ENCODE measurements around the gene FAM117B. TPM values are rescaled to one million over a fixed set of nuclear protein-coding genes. Genes with fewer than 3 reads are reported as not detected.

FAM117B gene
- total RNA-seq (16.5 TPM), polyA plus RNA-seq (4.5 TPM)

DNA sequence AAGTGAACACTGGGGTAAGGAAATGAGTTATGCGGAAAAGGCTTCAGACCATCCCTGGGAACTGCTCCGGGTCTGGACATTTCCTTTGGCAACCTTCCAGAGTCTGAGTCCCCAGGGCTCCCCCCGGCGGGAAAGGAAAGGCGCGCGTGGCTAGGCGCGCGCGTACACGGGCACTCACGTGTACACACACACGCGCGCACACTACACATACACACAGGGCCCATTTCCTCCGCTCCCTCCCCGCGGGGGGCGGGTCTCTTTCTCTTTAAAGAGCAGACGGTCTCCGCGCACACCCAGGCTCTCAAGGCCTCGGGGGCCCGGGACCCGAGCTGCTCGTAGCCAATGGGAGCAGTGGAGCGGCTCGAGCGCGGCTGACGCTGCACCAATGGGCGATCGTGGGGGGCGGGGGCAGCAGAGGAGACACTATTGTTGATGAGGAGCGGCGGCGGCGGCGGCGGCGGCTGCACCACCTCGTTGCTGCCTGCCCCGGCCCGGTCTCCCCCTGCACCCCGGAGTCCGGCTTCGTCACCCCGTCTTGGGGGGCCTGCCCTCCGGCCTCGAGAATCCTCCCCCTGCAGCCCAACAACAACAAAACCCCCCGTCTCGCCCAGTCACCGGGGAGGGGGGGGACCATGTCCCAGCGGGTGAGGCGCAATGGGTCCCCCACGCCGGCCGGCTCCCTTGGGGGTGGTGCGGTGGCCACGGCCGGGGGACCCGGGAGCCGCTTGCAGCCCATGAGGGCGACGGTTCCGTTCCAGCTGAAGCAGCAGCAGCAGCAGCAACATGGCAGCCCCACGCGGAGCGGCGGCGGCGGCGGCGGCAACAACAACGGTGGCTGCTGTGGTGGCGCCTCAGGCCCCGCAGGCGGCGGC lies at the start of gene FAM117B:
TSS of gene FAM117B (plus strand) at position 414 of the 872 bp plus-strand sequence. CDS start at position 633, 219 bp downstream.
- Histone ChIP-seq H3K27ac (ENCODE audit: low read depth) (peak within 1 kb of the TSS; percentile 93), H3K4me1 (ENCODE audit: insufficient read depth) (no peaks in the 10 kb centered on the region), H3K36me3 (ENCODE audit: insufficient read depth) (no peaks in the 10 kb centered on the region), H3K4me3 (ENCODE audit: low read depth, low read length) (peak within 1 kb of the TSS; percentile 99)
- DNase-seq (ENCODE audit: extremely low spot score): peak; percentile 95
- under 1% methylated on average over 80 of the region's 80 CpGs for WGBS

DNA sequence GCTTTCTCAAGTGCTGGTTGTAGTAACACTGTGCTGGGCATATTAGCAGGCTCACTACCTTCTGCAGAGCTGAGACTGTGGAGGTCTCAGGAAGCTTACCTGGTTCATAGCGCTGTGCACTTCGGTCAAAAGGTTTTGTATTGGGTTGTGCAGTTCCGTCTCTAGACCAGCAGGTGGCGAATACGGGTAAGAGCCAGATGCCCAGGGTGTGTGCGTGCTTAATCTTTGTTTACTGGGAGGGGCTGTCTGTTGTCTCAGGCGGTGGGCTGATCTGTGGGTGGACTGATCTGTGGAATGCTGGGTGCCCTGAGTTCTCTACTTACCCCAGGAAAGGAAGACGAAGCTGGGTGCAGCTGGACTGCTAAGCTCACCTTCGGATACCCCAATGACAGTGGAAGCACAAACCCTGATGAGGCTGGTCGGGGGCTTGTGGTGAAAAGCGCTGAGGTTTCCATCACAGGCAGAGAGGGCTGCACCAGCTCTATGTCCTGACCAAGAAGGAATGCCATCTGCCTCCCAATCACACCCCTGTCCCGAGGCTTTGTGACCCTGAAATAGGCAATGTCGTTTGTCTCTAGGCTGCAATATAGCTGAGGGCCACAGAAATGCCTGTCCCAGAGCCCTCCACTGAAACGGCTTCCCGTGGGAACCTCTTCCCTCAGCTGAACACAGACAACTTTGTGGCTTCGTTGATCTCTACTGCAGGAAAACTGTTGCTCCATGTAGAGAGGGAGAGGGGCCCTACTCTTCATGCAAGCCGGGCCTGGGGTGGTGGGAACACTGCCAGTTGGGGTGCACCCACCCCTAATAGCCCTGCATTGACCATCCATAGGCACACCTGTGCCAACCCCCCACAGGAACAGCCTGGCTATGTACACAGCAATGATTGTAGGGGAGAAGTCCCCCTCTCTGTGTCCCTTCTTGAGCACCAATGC lies 45.9 kb upstream of the FAM117B start:
- peak; percentile 51 for DNase-seq (ENCODE audit: extremely low spot score)
- WGBS: 30% methylated on average over 17 of the region's 17 CpGs
- H3K27ac ChIP-seq (ENCODE audit: low read depth): no peak overlapping the region
- no peaks in the 10 kb centered on the region for H3K4me1 ChIP-seq (ENCODE audit: insufficient read depth)
- no peaks in the 10 kb centered on the region for H3K36me3 ChIP-seq (ENCODE audit: insufficient read depth)
- peak overlapping the region; percentile 6 for H3K4me3 ChIP-seq (ENCODE audit: low read depth, low read length)

DNA sequence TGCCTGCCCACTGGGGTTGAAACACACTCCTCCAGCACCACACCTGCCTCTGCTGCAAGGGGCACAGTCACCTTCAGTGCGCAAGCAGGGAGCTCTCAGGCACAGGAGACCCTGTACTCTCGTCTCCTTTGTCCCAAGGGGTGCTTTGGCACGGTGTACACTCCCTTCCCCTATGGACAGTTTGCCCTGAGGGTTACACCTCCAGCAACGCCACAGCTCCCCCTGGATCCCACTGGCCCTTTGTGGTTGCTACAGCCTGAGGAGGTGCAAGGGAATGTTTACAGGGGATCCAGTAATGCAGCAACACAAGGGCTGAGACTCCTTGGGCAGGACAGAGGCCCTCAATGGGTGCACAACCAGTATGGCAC lies 45.2 kb upstream of the FAM117B start:
- H3K4me3 ChIP-seq (ENCODE audit: low read depth, low read length): no peak overlapping the region
- 95% methylated on average over 4 of the region's 4 CpGs for WGBS
- DNase-seq (ENCODE audit: extremely low spot score): no peak
- H3K4me1 ChIP-seq (ENCODE audit: insufficient read depth): no peaks in the 10 kb centered on the region
- no peak overlapping the region for H3K27ac ChIP-seq (ENCODE audit: low read depth)
- no peaks in the 10 kb centered on the region for H3K36me3 ChIP-seq (ENCODE audit: insufficient read depth)

DNA sequence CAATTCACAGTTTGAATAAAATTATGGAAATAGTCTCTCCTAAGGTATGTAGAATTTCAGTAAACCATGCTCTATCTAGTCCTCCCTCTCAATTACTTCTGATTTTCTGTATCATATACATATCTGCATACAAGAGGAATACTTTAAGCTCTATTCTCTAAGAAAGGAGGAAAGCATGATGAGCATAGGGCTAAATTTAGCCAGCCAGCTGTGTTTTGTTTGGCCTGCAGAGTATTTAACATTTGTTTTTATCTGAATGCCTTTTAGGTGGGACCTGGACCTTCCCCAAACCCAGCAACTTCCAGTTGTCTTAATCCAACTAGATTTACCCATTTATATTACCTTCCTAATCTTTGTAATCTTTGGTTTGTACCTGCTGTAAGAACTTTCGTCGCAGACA lies 42.2 kb upstream of the FAM117B start:
- 64% methylated on average over 2 of the region's 2 CpGs for WGBS
- Histone ChIP-seq H3K27ac (ENCODE audit: low read depth) (no peak overlapping the region), H3K36me3 (ENCODE audit: insufficient read depth) (no peaks in the 10 kb centered on the region), H3K4me3 (ENCODE audit: low read depth, low read length) (no peak overlapping the region), H3K4me1 (ENCODE audit: insufficient read depth) (no peaks in the 10 kb centered on the region)
- DNase-seq (ENCODE audit: extremely low spot score): no peak

DNA sequence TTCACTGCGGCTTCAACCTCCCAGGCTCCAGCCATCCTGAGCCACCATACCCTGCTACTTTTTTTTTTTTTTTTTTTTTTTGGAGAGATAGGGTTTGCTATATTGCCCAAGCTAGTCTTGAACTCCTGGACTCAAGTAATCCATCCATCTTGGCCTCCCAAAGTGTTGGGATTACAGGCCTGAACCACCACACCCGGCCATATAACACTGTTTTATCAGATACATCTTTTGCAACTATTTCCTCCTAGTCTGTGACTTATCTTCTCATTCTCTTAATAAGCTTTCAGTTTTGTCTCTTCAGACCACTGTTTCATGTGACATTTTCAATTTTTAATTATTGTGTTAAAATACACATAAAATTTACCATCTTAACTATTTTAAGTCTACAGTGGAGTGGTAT lies 35.7 kb upstream of the FAM117B start:
- no peak overlapping the region for H3K4me3 ChIP-seq (ENCODE audit: low read depth, low read length)
- DNase-seq (ENCODE audit: extremely low spot score): no peak
- WGBS: 93% methylated on average over 2 of the region's 2 CpGs
- no peak overlapping the region for H3K27ac ChIP-seq (ENCODE audit: low read depth)
- no peaks in the 10 kb centered on the region for H3K4me1 ChIP-seq (ENCODE audit: insufficient read depth)
- no peaks in the 10 kb centered on the region for H3K36me3 ChIP-seq (ENCODE audit: insufficient read depth)

DNA sequence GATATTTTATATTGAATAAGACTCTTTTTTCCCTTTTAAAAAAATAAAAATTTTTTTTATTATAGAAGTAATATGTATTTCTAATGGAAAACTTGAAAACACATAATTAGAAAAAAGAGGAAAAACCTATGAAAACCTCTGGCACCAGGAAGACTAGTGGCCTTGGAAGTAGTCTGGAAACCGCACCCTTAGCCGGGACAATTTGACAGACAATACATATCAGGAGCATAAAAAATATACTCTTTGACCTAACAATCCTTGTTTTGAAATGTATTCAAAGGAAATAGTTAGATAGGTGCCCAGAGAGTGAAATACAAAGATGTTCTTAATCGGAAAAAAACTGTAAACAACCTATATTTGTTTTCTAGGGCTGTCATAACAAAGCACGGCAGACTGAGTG lies 34.9 kb upstream of the FAM117B start:
- no peak overlapping the region for H3K4me3 ChIP-seq (ENCODE audit: low read depth, low read length)
- H3K27ac ChIP-seq (ENCODE audit: low read depth): no peak overlapping the region
- H3K36me3 ChIP-seq (ENCODE audit: insufficient read depth): no peaks in the 10 kb centered on the region
- WGBS: 63% methylated on average over 4 of the region's 4 CpGs
- DNase-seq (ENCODE audit: extremely low spot score): no peak
- H3K4me1 ChIP-seq (ENCODE audit: insufficient read depth): peaks cover 2% of the 10 kb centered on the region

DNA sequence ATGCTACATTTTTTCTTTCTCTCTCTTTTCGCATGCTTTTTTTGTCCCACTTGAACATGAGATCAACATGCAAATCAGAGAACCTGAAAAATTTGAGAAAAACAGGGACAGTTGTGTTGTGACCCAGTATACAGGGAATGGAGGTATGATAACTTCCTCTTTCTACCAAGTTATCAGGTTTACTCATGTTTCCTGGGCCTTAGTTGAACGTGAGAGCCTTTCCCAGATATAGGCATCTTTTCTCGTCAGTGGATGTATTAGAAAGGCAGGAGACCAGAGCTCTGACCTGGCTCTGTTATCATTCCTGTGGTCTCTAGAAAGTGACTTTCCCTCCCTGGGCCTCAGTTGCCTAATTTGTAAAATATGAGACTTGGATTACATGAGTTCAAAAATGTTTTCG lies 30.1 kb upstream of the FAM117B start:
- WGBS: 72% methylated on average over 4 of the region's 4 CpGs
- Histone ChIP-seq H3K36me3 (ENCODE audit: insufficient read depth) (no peaks in the 10 kb centered on the region), H3K4me3 (ENCODE audit: low read depth, low read length) (no peak overlapping the region), H3K27ac (ENCODE audit: low read depth) (no peak overlapping the region), H3K4me1 (ENCODE audit: insufficient read depth) (peaks cover 3% of the 10 kb centered on the region)
- DNase-seq (ENCODE audit: extremely low spot score): no peak

DNA sequence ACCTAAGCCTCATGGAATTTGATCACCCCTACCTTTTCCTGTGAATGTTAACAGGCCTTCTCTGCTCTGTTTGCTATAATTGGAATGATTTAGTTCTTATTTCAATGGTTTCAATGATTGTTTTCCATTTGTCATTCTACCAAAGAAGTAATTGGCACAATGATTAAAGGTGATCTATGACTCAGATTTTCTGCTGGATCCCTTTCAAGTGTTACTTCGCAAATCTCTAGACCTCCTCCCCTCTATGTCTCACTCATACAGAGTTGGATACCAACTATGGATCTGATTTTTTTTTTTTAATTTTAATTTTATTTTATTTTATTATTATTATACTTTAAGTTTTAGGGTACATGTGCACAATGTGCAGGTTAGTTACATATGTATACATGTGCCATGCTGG lies 29.6 kb upstream of the FAM117B start:
- H3K4me1 ChIP-seq (ENCODE audit: insufficient read depth): peaks cover 3% of the 10 kb centered on the region
- no peaks in the 10 kb centered on the region for H3K36me3 ChIP-seq (ENCODE audit: insufficient read depth)
- no peak overlapping the region for H3K27ac ChIP-seq (ENCODE audit: low read depth)
- DNase-seq (ENCODE audit: extremely low spot score): no peak
- 83% methylated on average over 1 of the region's 1 CpG for WGBS
- H3K4me3 ChIP-seq (ENCODE audit: low read depth, low read length): no peak overlapping the region

DNA sequence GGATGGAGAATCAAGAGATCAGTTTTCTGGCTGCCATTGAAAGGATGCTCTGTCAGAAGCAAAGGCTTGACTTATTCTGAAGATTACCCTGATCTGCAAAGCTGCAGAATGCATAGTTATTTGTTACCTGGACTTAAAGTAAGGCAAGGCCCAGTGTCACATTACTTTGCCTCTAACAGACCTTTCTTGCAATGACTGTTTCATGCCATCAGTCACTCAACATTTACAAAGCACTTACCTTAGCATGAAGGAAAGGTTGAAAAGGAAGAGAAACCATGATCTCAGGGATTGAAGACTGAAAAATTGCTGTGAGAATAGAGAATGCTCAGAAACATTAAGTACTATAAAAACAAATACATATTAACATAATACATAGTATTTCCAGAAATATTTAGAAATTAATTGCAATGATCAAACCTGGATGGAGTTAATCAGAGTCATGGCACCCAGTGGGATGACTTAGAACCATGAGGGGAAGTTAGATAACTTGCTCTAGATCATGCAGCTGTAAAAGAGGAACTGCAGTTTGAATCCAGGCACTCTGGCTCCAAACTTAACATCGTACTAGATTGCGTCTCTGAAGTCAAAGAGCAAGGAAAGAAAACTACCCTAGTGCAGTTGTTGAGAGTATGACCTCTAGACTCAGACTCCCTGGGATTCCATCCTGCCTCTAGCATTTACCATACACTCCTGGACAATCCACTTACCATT lies 26.5 kb upstream of the FAM117B start:
- Histone ChIP-seq H3K27ac (ENCODE audit: low read depth) (no peak overlapping the region), H3K4me1 (ENCODE audit: insufficient read depth) (peaks cover 3% of the 10 kb centered on the region), H3K36me3 (ENCODE audit: insufficient read depth) (no peaks in the 10 kb centered on the region), H3K4me3 (ENCODE audit: low read depth, low read length) (no peak overlapping the region)
- DNase-seq (ENCODE audit: extremely low spot score): no peak
- 91% methylated on average over 2 of the region's 2 CpGs for WGBS

DNA sequence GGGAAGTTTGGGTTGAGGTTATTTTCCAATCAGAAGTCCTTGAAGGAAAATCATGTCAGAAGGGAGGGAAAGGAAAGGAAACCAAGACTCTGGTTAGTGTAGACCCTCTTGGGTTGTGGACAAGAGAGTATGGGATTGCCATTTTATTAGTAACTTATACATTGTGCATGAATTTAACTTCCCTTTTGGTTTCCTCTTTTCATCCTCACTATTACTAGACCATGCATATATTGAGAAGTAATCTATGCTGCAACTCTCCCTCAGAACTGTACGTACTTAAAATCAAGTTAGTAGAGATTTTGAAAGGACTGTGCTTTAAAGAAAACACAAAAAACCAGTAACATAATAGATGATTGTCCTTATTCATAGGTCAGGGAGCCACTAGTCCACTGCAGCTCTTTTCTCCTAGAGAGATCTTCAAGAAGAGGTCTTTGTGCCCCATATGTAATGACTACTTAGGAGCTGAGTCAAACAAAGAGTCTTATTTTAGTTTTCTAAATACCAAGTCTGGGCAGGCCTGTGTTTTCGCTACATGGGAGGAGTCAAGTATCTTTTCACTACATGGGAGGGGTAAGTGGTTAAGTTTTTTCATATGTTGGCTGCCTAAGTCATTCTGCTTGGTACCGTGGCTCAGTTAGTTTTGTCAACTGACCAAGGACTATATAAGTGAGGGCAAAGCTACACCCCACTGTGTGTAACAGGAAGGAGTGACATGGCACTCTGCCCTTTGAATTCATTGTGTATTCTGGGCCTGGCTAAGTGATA lies 25.2 kb upstream of the FAM117B start:
- Histone ChIP-seq H3K4me3 (ENCODE audit: low read depth, low read length) (no peak overlapping the region), H3K27ac (ENCODE audit: low read depth) (no peak overlapping the region), H3K36me3 (ENCODE audit: insufficient read depth) (no peaks in the 10 kb centered on the region), H3K4me1 (ENCODE audit: insufficient read depth) (peaks cover 3% of the 10 kb centered on the region)
- 71% methylated on average over 3 of the region's 3 CpGs for WGBS
- DNase-seq (ENCODE audit: extremely low spot score): no peak

DNA sequence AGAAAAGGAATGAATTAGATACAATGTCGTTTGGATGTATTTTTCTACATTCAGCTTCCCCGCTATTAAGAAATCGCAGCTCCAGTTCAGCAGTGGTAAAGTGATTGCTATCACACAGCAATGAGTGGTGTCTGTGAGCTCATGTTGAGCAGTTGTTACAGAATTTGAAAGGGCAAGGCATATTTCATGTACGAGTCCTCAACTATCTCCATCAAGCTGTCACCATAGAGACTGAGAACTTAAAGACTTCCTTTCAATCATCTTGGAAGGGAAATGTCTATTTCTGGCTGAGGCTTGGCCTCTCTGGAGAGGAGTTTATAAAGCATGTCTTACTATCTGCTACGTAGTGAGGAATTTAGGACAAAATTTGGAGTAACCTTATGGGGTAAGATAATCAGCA lies 24.4 kb upstream of the FAM117B start:
- no peaks in the 10 kb centered on the region for H3K36me3 ChIP-seq (ENCODE audit: insufficient read depth)
- H3K27ac ChIP-seq (ENCODE audit: low read depth): no peak overlapping the region
- 83% methylated on average over 5 of the region's 5 CpGs for WGBS
- H3K4me1 ChIP-seq (ENCODE audit: insufficient read depth): no peaks in the 10 kb centered on the region
- H3K4me3 ChIP-seq (ENCODE audit: low read depth, low read length): no peak overlapping the region
- no peak for DNase-seq (ENCODE audit: extremely low spot score)

DNA sequence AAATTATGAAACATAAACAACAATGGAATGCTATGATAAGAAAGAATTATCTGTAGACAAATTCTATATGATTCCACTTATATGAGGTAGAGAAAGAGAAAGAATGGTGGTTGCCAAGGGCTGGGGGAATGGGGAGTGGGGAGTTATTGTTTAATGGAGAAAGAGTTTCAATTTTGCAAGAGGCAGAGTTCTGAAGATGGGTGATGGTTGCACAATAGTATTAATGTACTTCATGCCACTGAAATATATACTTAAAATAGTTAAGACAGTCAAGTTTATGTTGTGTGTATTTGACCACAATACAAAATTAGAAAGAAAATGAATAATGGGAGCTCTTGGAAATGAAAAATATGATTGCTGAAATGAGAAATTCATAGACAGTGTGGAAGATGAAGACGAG lies 22.6 kb upstream of the FAM117B start:
- Histone ChIP-seq H3K27ac (ENCODE audit: low read depth) (no peak overlapping the region), H3K4me3 (ENCODE audit: low read depth, low read length) (no peak overlapping the region), H3K4me1 (ENCODE audit: insufficient read depth) (no peaks in the 10 kb centered on the region), H3K36me3 (ENCODE audit: insufficient read depth) (no peaks in the 10 kb centered on the region)
- no peak for DNase-seq (ENCODE audit: extremely low spot score)
- 96% methylated on average over 1 of the region's 1 CpG for WGBS

DNA sequence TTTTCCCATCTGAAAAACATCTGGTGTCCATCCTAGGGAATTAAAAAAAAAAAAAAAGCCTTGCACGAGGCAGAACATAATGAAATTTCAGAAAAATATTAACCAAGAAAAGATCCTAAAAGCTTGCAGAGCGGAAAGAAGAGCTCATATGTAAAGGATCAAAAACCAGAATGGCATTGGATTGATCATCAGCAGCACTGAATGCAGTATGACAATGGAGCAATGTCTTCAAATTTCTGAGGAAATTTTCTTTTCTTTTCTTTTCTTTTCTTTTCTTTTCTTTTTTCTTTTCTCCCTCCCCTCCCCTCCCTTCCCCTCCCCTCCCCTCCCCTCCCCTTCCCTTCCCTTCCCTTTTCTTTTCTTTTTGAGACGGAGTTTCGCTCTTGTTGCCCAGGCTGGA lies 21.3 kb upstream of the FAM117B start:
- H3K27ac ChIP-seq (ENCODE audit: low read depth): no peak overlapping the region
- no peak for DNase-seq (ENCODE audit: extremely low spot score)
- no peaks in the 10 kb centered on the region for H3K4me1 ChIP-seq (ENCODE audit: insufficient read depth)
- WGBS: 77% methylated on average over 4 of the region's 4 CpGs
- no peaks in the 10 kb centered on the region for H3K36me3 ChIP-seq (ENCODE audit: insufficient read depth)
- no peak overlapping the region for H3K4me3 ChIP-seq (ENCODE audit: low read depth, low read length)

All from urinary bladder (tissue), 4 donors.